OCI-LY3 (cell line): Measurements from ENCODE around the gene TRABD2B.

Experiments used
- H2AFZ ChIP-seq: fragments of 200-600, 300-600 bp; shearing (Covaris generic); 2 replicates; pipeline ENCODE4 v1.6.0; 2014; ENCODE audit warnings: antibody characterized with exemption, low read depth, low read length
- H3K27ac ChIP-seq: fragments of 200-600, 300-600 bp; sonication (generic); 2 replicates; pipeline ENCODE4 v1.5.1; 2014; ENCODE audit warnings: mild to moderate bottlenecking, low read length, moderate library complexity, mixed read lengths
- H3K27me3 ChIP-seq: fragments of 200-600, 300-600 bp; sonication (generic); 2 replicates; pipeline ENCODE4 v1.6.1; 2014; ENCODE audit warnings: low read depth, low read length, mixed read lengths
- H3K36me3 ChIP-seq: fragments of 200-600, 300-600 bp; sonication (generic); replicated peaks from 2 replicates; pipeline ENCODE3; 2014; ENCODE audit warnings: low read depth, low read length, mixed read lengths
- H3K4me1 ChIP-seq: fragments of 300-600, 200-600 bp; sonication (generic); 2 replicates; pipeline ENCODE4 v1.6.1; 2014; ENCODE audit warnings: low read length, mixed read lengths
- H3K4me2 ChIP-seq: fragments of 200-600, 300-600 bp; sonication (generic); 2 replicates; pipeline ENCODE4 v1.6.1; 2014; ENCODE audit warnings: low read length, mixed read lengths
- H3K4me3 ChIP-seq: fragments of 300-600, 200-600 bp; sonication (generic); 2 replicates; pipeline ENCODE4 v1.5.1; 2014; ENCODE audit warnings: antibody characterized with exemption, mild to moderate bottlenecking, low read length, moderate library complexity
- H3K79me2 ChIP-seq: fragments of 300-600, 200-600 bp; shearing (Covaris generic); 2 replicates; pipeline ENCODE4 v1.6.1; 2014; ENCODE audit warnings: mild to moderate bottlenecking, low read length, mixed read lengths
- H3K9ac ChIP-seq: fragments of 300-600, 200-600 bp; shearing (Covaris generic); 2 replicates; pipeline ENCODE4 v1.6.0; 2014; ENCODE audit warnings: mild to moderate bottlenecking, low read length, moderate library complexity
- H3K9me3 ChIP-seq: fragments of 200-600, 300-600 bp; shearing (Covaris generic); 2 replicates; pipeline ENCODE4 v1.6.1; 2014; ENCODE audit warnings: low read length, mixed read lengths; ENCODE audit not compliant: insufficient read depth
- H4K20me1 ChIP-seq: fragments of 200-600, 300-600 bp; sonication (generic); 2 replicates; pipeline ENCODE4 v1.6.1; 2016; ENCODE audit warnings: low read length, mixed read lengths; ENCODE audit not compliant: insufficient read depth
- CTCF ChIP-seq: fragments of 200-600, 300-600 bp; sonication (generic); IDR thresholded peaks from 2 replicates; pipeline ENCODE4 v1.5.1; 2014; ENCODE audit warnings: antibody characterized with exemption, low read length, low read depth
- EZH2phosphoT487 ChIP-seq: fragments of 200-600 bp; shearing (Covaris generic); IDR thresholded peaks from 2 replicates; pipeline ENCODE4 v1.6.1; 2018; ENCODE audit warnings: antibody characterized with exemption, mixed run types, low read depth

Gene TRABD2B

GRCh38 chr1:47996060-47996405 lies 1.2 kb downstream of the TRABD2B start:
- no peak overlapping the region for H3K4me3 ChIP-seq
- H3K4me1 ChIP-seq: no peaks in the 10 kb centered on the region
- no peak for TF ChIP-seq EZH2phosphoT487
- no peak for TF ChIP-seq CTCF
- H3K27me3 ChIP-seq: peaks cover 4% of the 10 kb centered on the region; the same call in 1 of the 2 replicates
- no peaks in the 10 kb centered on the region for H4K20me1 ChIP-seq
- H3K9me3 ChIP-seq: no peaks in the 10 kb centered on the region
- no peak overlapping the region for H3K9ac ChIP-seq
- no peak overlapping the region for H2AFZ ChIP-seq
- no peaks in the 10 kb centered on the region for H3K36me3 ChIP-seq
- H3K27ac ChIP-seq: no peak overlapping the region
- H3K79me2 ChIP-seq: no peaks in the 10 kb centered on the region
- no peak overlapping the region for H3K4me2 ChIP-seq

- Histone ChIP-seq H3K79me2 (no peaks in the 10 kb centered on the region), H3K4me1 (no peaks in the 10 kb centered on the region), H3K4me2 (no peak overlapping the region), H3K4me3 (no peak overlapping the region), H3K27me3 (peaks cover 4% of the 10 kb centered on the region; the same call in 1 of the 2 replicates), H3K36me3 (no peaks in the 10 kb centered on the region), H4K20me1 (no peaks in the 10 kb centered on the region), H3K9ac (no peak overlapping the region), H3K9me3 (no peaks in the 10 kb centered on the region), H3K27ac (no peak overlapping the region), H2AFZ (no peak overlapping the region)
- TF ChIP-seq CTCF (no peak), EZH2phosphoT487 (no peak)
These were observed 1.7 kb downstream of the TRABD2B start for GRCh38 chr1:47995306-47996050.

- Histone ChIP-seq H3K79me2 (no peaks in the 10 kb centered on the region), H3K36me3 (no peaks in the 10 kb centered on the region), H2AFZ (no peak overlapping the region), H3K4me1 (no peaks in the 10 kb centered on the region), H3K4me2 (no peak overlapping the region), H3K4me3 (no peak overlapping the region), H3K9ac (no peak overlapping the region), H3K27me3 (peaks cover 9% of the 10 kb centered on the region), H3K9me3 (no peaks in the 10 kb centered on the region), H3K27ac (no peak overlapping the region), H4K20me1 (no peaks in the 10 kb centered on the region)
- no peak for TF ChIP-seq CTCF
- no peak for TF ChIP-seq EZH2phosphoT487
These were observed 3.1 kb downstream of the TRABD2B start for GRCh38 chr1:47993881-47994625.

GRCh38 chr1:47993416-47993740 lies 3.8 kb downstream of the TRABD2B start:
- Histone ChIP-seq H3K9me3 (no peaks in the 10 kb centered on the region), H4K20me1 (no peaks in the 10 kb centered on the region), H3K9ac (no peak overlapping the region), H3K36me3 (no peaks in the 10 kb centered on the region), H3K4me2 (no peak overlapping the region), H3K27ac (no peak overlapping the region), H3K79me2 (no peaks in the 10 kb centered on the region), H3K4me1 (no peaks in the 10 kb centered on the region), H3K27me3 (peaks cover 7% of the 10 kb centered on the region), H3K4me3 (no peak overlapping the region), H2AFZ (no peak overlapping the region)
- TF ChIP-seq EZH2phosphoT487 (no peak), CTCF (no peak)
